ENCODE data around the gene ZNF761.
"Not testable (repeated sequence)": the region's sequence is repeated elsewhere in the genome, so short reads cannot be mapped to it uniquely, and the experiment has no call there.

GRCh38 chr19:53503671-53504364 lies 72.0 kb downstream of the ZNF761 start:
- TF ChIP-seq EP300 (IDR thresholded peaks at IDR 0.05); E2F6 (IDR thresholded peaks at IDR 0.05; ENCODE audit: borderline replicate concordance, low read depth); NFE2L2 (conservative IDR thresholded peaks at IDR 0.05; ENCODE audit: low read length): not testable (repeated sequence)
- TF ChIP-seq, protein P1, sequence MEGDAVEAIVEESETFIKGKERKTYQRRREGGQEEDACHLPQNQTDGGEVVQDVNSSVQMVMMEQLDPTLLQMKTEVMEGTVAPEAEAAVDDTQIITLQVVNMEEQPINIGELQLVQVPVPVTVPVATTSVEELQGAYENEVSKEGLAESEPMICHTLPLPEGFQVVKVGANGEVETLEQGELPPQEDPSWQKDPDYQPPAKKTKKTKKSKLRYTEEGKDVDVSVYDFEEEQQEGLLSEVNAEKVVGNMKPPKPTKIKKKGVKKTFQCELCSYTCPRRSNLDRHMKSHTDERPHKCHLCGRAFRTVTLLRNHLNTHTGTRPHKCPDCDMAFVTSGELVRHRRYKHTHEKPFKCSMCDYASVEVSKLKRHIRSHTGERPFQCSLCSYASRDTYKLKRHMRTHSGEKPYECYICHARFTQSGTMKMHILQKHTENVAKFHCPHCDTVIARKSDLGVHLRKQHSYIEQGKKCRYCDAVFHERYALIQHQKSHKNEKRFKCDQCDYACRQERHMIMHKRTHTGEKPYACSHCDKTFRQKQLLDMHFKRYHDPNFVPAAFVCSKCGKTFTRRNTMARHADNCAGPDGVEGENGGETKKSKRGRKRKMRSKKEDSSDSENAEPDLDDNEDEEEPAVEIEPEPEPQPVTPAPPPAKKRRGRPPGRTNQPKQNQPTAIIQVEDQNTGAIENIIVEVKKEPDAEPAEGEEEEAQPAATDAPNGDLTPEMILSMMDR (IDR thresholded peaks at IDR 0.05): not testable (repeated sequence)
